Peyer's patch (tissue), 4 donors: ENCODE results near the gene NUFIP2. TPM values are rescaled to one million over a fixed set of nuclear protein-coding genes. Genes with fewer than 3 reads are reported as not detected.
"Not testable (repeated sequence)": the region's sequence is repeated elsewhere in the genome, so short reads cannot be mapped to it uniquely, and the experiment has no call there.

Source experiments
- DNase-seq, 3 donors: peaks; one replicate each; pipeline ENCODE4 v3.0.0-alpha.2; 2017 to 2019
- H3K27ac ChIP-seq, 4 donors: fragments of 200-600 bp; sonication (generic); one replicate each; pipeline ENCODE4 v1.5.1; 2016 to 2019
- H3K27me3 ChIP-seq, 2 donors: fragments of 200-600 bp; sonication (generic); one replicate each; pipeline ENCODE4 v1.5.1; 2019
- H3K36me3 ChIP-seq, 3 donors: fragments of 200-600 bp; sonication (generic); one replicate each; pipeline ENCODE4 v1.5.1; 2016 to 2019
- H3K4me1 ChIP-seq, 4 donors: fragments of 200-600 bp; sonication (generic); one replicate each; pipeline ENCODE4 v1.5.1; 2016 to 2019
- H3K4me3 ChIP-seq, 4 donors: fragments of 200-600 bp; sonication (generic); 1 replicate in 3 of 4; 2 replicates in 1 of 4; pipeline ENCODE4 v1.5.1; 2016 to 2019; ENCODE audit warnings: mild to moderate bottlenecking in 1 of 4
- H3K9me3 ChIP-seq, 4 donors: fragments of 200-600 bp; sonication (generic); one replicate each; pipeline ENCODE4 v1.5.1; 2016 to 2019; ENCODE audit warnings: mild to moderate bottlenecking in 1 of 4
- CTCF ChIP-seq, 6 experiments: fragments of 450-650 bp in 4 of 6; fragments of 200-600 bp in 2 of 6; sonication (generic) in 1 of 6; IDR thresholded peaks; one replicate each; pipeline ENCODE4 v1.5.1; 2017 to 2019; ENCODE audit warnings: antibody characterized with exemption in 6 of 6, mild to moderate bottlenecking in 3 of 6, moderate library complexity in 1 of 6
- POLR2A ChIP-seq, 2 donors: fragments of 450-650 bp; IDR thresholded peaks; one replicate each; pipeline ENCODE4 v1.5.1; 2017; ENCODE audit warnings: antibody characterized with exemption in 2 of 2, mild to moderate bottlenecking in 2 of 2, moderate library complexity in 2 of 2
- total RNA-seq, 4 donors: library from RNA; depleted of rRNA; stranded (reverse); fragments of >200 nt; gene quantifications; one replicate each; pipeline ENCODE4 v1.1.0, GENCODE V29; 2016

Gene NUFIP2
- total RNA-seq, 4 donors from 2014 or later = 22.5 to 41.3 (median 32.5) TPM

DNA sequence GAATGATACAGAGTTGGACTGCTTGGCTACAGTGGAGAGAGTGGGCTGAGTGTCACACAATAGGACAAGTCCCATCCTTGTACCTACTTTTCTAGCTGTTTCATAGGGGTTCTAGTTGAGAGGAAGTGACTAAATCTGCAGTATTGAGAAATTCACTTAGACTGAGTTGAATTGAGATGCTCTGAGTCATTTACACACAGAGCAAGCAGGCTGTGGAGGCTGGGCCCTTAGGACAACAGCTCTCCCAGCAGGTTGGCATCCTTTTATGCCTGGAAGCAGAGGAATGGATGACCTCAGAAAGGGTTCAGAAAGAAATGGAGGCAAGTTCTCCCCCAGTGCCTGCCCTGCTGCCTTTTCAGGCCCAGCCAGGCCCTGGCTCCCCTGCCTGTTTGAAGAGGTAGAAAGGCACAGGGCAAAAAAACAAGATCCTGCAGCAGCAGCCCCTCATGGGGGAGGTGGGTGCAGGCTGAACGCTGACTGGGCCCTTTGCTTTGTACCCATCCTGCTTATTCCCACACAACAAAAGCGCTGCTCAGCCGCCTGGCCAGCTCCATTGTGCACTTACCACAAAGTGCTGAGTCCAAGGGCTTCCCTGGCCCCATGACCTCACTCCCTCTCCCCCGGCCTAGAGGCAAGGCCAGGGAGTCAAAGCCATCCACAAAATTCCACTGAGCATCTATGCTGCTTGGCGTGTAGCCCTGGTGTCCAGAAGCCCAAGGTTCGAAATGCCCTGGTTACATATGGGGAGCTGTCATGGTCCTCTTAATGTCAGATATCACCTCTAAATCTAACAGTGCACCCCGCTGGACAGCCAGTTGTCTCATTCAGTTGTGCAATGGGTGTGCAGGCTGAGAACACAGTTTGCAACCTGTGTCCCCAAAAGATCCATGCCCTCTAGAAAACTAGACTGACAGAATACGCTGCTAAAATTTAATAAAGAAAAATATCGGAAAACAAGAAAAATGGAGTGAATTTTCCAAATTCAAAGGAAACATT, 52.7 kb downstream of the NUFIP2 start:
- no peaks in the 10 kb centered on the region for H3K27me3 ChIP-seq
- TF ChIP-seq CTCF (IDR thresholded peaks at IDR 0.05) = no peak
- TF ChIP-seq POLR2A (IDR thresholded peaks at IDR 0.05) = no peak
- no peaks in the 10 kb centered on the region for H3K9me3 ChIP-seq
- H3K27ac ChIP-seq = no peak overlapping the region
- DNase-seq = no peak
- no peak overlapping the region for H3K4me3 ChIP-seq
- H3K4me1 ChIP-seq = no peaks in the 10 kb centered on the region
- H3K36me3 ChIP-seq = no peaks in the 10 kb centered on the region

- Histone ChIP-seq H3K27ac (no peak overlapping the region), H3K4me3 (no peak overlapping the region), H3K27me3 (no peaks in the 10 kb centered on the region), H3K4me1 (no peaks in the 10 kb centered on the region), H3K36me3 (no peaks in the 10 kb centered on the region), H3K9me3 (no peaks in the 10 kb centered on the region)
- no peak for DNase-seq
- TF ChIP-seq CTCF (IDR thresholded peaks at IDR 0.05) (no peak), POLR2A (IDR thresholded peaks at IDR 0.05) (no peak)
Measured at GRCh38 chr17:29240477-29240876, 53.5 kb downstream of the NUFIP2 start.

DNA sequence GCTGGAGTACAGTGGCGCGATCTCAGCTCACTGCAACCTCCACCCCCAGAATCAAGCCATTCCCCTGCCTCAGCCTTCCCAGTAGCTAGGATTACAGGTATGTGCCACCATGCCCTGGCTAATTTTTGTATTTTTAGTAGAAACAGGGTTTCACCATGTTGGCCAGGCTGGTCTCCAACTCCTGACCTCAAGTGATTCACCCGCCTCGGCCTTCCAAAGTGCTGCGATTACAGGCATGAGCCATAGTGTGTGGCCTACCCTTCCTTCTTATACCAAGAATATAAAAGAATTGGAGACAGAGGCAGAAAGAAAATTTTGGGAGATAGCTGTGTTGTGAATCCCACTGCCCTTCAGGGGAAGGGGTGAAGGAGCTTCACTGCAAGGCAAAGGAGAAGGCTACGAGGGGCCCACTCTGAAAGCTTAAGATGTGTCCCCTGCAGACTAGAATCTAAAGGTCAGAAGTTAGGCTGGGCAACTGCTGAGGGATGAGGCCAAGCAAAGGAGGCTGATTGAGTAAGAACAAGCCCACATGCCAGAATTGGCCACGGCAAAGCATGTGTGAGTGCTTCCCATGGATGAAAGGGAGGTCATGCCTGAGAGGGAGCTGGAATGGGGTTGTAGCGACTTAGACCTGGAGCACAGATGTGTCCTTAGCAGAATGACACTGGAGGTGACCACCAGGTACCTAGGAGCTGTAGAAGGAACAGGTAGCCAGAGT, 55.7 kb downstream of the NUFIP2 start:
- H3K27ac ChIP-seq = no peak overlapping the region
- H3K36me3 ChIP-seq = no peaks in the 10 kb centered on the region
- H3K4me3 ChIP-seq = no peak overlapping the region
- DNase-seq = no peak
- no peaks in the 10 kb centered on the region for H3K27me3 ChIP-seq
- H3K9me3 ChIP-seq = no peaks in the 10 kb centered on the region
- TF ChIP-seq CTCF (IDR thresholded peaks at IDR 0.05) (no peak), POLR2A (IDR thresholded peaks at IDR 0.05) (no peak)
- no peaks in the 10 kb centered on the region for H3K4me1 ChIP-seq

DNA sequence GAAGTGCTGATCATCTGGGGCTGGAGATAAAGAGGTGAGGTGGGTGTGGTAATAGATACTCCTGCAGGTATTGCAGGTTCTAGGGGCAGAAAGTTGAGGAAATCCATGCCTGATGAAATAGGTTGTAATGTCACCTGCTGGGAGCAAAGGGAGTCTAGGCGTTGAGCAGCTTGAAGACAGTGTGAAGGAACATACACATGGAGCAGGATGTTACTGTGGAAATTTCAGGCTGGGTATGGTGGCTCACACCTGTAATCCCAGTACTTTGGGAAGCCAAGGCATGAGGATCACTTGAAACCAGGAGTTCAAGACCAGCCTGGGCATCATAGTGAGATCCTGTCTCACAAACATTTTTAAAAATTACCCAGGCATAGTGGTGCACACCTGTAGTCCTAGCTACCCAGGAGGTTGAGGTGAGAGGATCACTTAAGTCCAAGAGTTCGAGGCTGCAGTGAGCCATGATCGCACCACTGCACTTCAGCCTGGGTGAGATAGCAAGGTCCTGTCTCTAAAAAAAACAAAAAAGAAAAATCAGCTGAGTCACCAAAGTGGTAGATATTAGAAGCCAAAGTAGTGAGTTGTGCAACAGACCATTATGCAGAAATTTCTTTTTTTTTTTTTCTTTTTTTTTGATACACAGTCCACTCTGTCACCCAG, 56.3 kb downstream of the NUFIP2 start:
- H3K4me1 ChIP-seq = no peaks in the 10 kb centered on the region
- H3K9me3 ChIP-seq = no peaks in the 10 kb centered on the region
- H3K27me3 ChIP-seq = no peaks in the 10 kb centered on the region
- no peak overlapping the region for H3K27ac ChIP-seq
- no peak for DNase-seq
- no peak overlapping the region for H3K4me3 ChIP-seq
- H3K36me3 ChIP-seq = no peaks in the 10 kb centered on the region
- TF ChIP-seq POLR2A (IDR thresholded peaks at IDR 0.05) (no peak), CTCF (IDR thresholded peaks at IDR 0.05) (no peak)

GRCh38 chr17:29235904-29236303, 58.0 kb downstream of the NUFIP2 start:
- H3K27ac ChIP-seq = no peak overlapping the region
- H3K36me3 ChIP-seq = no peaks in the 10 kb centered on the region
- no peaks in the 10 kb centered on the region for H3K27me3 ChIP-seq
- no peaks in the 10 kb centered on the region for H3K9me3 ChIP-seq
- no peak for DNase-seq
- no peak overlapping the region for H3K4me3 ChIP-seq
- H3K4me1 ChIP-seq = no peaks in the 10 kb centered on the region
- no peak for TF ChIP-seq CTCF (IDR thresholded peaks at IDR 0.05)
- TF ChIP-seq POLR2A (IDR thresholded peaks at IDR 0.05) = no peak

DNA sequence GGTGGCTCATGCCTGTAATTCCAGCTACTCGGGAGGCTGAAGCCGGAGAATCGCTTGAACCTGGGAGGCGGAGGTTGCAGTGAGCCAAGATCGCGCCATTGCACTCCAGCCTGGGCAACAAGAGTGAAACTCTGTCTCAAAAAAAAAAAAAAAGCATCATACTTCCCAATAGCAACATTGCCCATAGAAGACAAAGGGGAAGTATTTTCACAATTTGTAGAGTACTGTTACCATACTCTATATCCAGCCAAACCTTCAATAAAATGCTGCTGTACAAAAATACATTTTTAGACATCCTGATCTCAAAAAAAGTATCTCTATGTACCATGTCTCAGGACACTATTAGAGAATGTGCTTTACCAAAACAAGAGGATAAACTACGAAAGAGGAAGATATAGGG, 59.0 kb downstream of the NUFIP2 start:
- not testable (repeated sequence) for H3K36me3 ChIP-seq, H3K27ac ChIP-seq, H3K4me3 ChIP-seq, H3K27me3 ChIP-seq, H3K4me1 ChIP-seq, H3K9me3 ChIP-seq, DNase-seq
